HepG2 (cell line): Measurements from ENCODE around the gene DDR1. TPM values are rescaled to one million over a fixed set of nuclear protein-coding genes. Genes with fewer than 3 reads are reported as not detected.

ENCODE experiments used
- AGO1 ChIP-seq: fragments of 200-400 bp; formaldehyde crosslinking; IDR thresholded peaks from 2 replicates; pipeline ENCODE4 v1.6.1; 2017; ENCODE audit warnings: mild to moderate bottlenecking, low read depth, low read length, moderate library complexity; ENCODE audit not compliant: poor library complexity, severe bottlenecking
- BATF2 ChIP-seq: sonication (generic); formaldehyde crosslinking; IDR thresholded peaks from 2 replicates; pipeline ENCODE4 v1.8.0; 2022; ENCODE audit warnings: mild to moderate bottlenecking, missing genetic modification reagents, moderate library complexity
- CHD2 ChIP-seq: IDR thresholded peaks from 2 replicates; pipeline ENCODE4 v1.6.1; 2011; ENCODE audit warnings: low read depth, low read length, improper control_type of control experiment
- DPF2 ChIP-seq: sonication (generic); formaldehyde crosslinking; IDR thresholded peaks from 2 replicates; pipeline ENCODE4 v1.4.0; 2020; ENCODE audit warnings: mild to moderate bottlenecking, low read depth, missing genetic modification reagents, borderline replicate concordance
- ERF ChIP-seq: IDR thresholded peaks from 2 replicates; pipeline ENCODE4 v1.6.1; 2018; ENCODE audit warnings: missing biosample characterization, missing genetic modification reagents
- FOXK2 ChIP-seq: fragments of 450-650 bp; IDR thresholded peaks from 2 replicates; pipeline ENCODE4 v1.6.1; 2016
- GABPA ChIP-seq, 2 experiments: IDR thresholded peaks; 2 replicates each; pipeline ENCODE4 v1.6.1; 2011 to 2016; ENCODE audit warnings: low read depth in 2 of 2, low read length in 1 of 2, missing biosample characterization in 1 of 2, missing genetic modification characterization in 1 of 2
- HES4 ChIP-seq: sonication (generic); formaldehyde crosslinking; IDR thresholded peaks from 2 replicates; pipeline ENCODE4 v1.9.0; 2021; ENCODE audit warnings: mild to moderate bottlenecking, missing genetic modification reagents, borderline replicate concordance
- ISL2 ChIP-seq: sonication (generic); formaldehyde crosslinking; IDR thresholded peaks from 2 replicates; pipeline ENCODE4 v1.5.0; 2020; ENCODE audit warnings: missing genetic modification reagents
- KDM4B ChIP-seq: sonication (generic); formaldehyde crosslinking; IDR thresholded peaks from 2 replicates; pipeline ENCODE4 v1.4.0; 2020; ENCODE audit warnings: missing genetic modification reagents
- NFATC3 ChIP-seq: sonication (generic); formaldehyde crosslinking; IDR thresholded peaks from 2 replicates; pipeline ENCODE4 v1.5.1; 2020; ENCODE audit warnings: mild to moderate bottlenecking, missing genetic modification reagents
- PHF5A ChIP-seq: IDR thresholded peaks from one replicate; pipeline ENCODE4 v1.6.1; 2018; ENCODE audit warnings: low read depth, missing genetic modification reagents; ENCODE audit not compliant: unreplicated experiment
- SIN3A ChIP-seq: IDR thresholded peaks from 2 replicates; pipeline ENCODE4 v1.6.1; 2011; ENCODE audit warnings: low read depth, mild to moderate bottlenecking, control low read depth, low read length, borderline replicate concordance
- SMAD9 ChIP-seq: sonication (generic); formaldehyde crosslinking; IDR thresholded peaks from 2 replicates; pipeline ENCODE4 v1.5.1; 2020; ENCODE audit warnings: mild to moderate bottlenecking, missing genetic modification reagents
- SP2 ChIP-seq: sonication (generic); formaldehyde crosslinking; IDR thresholded peaks from 2 replicates; pipeline ENCODE4 v1.5.1; 2020; ENCODE audit warnings: mild to moderate bottlenecking, missing genetic modification reagents
- SP5 ChIP-seq: IDR thresholded peaks from 2 replicates; pipeline ENCODE4 v1.6.1; 2016; ENCODE audit warnings: low read depth, borderline replicate concordance
- ZGPAT ChIP-seq: IDR thresholded peaks from 2 replicates; pipeline ENCODE4 v1.6.1; 2016; ENCODE audit warnings: mild to moderate bottlenecking
- ZKSCAN1 ChIP-seq: fragments of 150-350 bp; IDR thresholded peaks from 2 replicates; pipeline ENCODE4 v1.6.1; 2014; ENCODE audit warnings: low read length
- ZNF296 ChIP-seq: sonication (generic); formaldehyde crosslinking; conservative IDR thresholded peaks from 2 replicates; pipeline ENCODE4 v1.5.0; 2020; ENCODE audit warnings: mild to moderate bottlenecking, missing genetic modification reagents
- ZNF607 ChIP-seq: sonication (generic); formaldehyde crosslinking; IDR thresholded peaks from 2 replicates; pipeline ENCODE4 v1.5.1; 2020; ENCODE audit warnings: missing genetic modification reagents, mild to moderate bottlenecking, borderline replicate concordance
- ZNF775 ChIP-seq: sonication (generic); formaldehyde crosslinking; IDR thresholded peaks from 2 replicates; pipeline ENCODE4 v1.4.0; 2020; ENCODE audit warnings: missing genetic modification reagents, mild to moderate bottlenecking, moderate library complexity, borderline replicate concordance
- polyA plus RNA-seq, 8 experiments: library from polyadenylated mRNA; depleted of rRNA in 3 of 8; stranded (reverse) in 7 of 8; unstranded in 1 of 8; fragments of >200 nt; fragmentation: Illumina TruSeq in 4 of 8; extraction: Trizol in 4 of 8; gene quantifications; 2 replicates each; pipeline versions ENCODE4 v1.2.1 to v1.2.3, GENCODE V29; 2011 to 2016; ENCODE audit warnings: low read depth in 4 of 8, missing spikeins in 1 of 8, mixed read lengths in 1 of 8; ENCODE audit not compliant: insufficient read depth in 1 of 8
- total RNA-seq, 5 experiments: library from RNA; depleted of rRNA; stranded (reverse); fragments of >200 nt; fragmentation: Illumina TruSeq; extraction: Trizol; gene quantifications; 2 replicates each; pipeline ENCODE4 v1.2.3, GENCODE V29; 2016; ENCODE audit warnings: low read depth in 1 of 5
- TF ChIP-seq, protein P1 (sequence below): sonication (generic); formaldehyde crosslinking; conservative IDR thresholded peaks from 2 replicates; pipeline ENCODE4 v1.4.0; 2020; ENCODE audit warnings: mild to moderate bottlenecking, missing genetic modification reagents, moderate library complexity
- TF ChIP-seq, protein P2 (sequence below): sonication (generic); formaldehyde crosslinking; IDR thresholded peaks from 2 replicates; pipeline ENCODE4 v1.5.0; 2020; ENCODE audit warnings: mild to moderate bottlenecking, missing genetic modification reagents

The DDR1 gene
- total and polyA plus RNA-seq, 2 of the 13 experiments (the other 11 are each of a cell fraction or from before 2014, with no cell fraction given), result 16.7 to 20.2 TPM

GRCh38 chr6:30885999-30886896, 1.9 kb downstream of the DDR1 start (continued):
- TF ChIP-seq KDM4B (CRISPR knock-in tag), result peak; percentile 57; the same call in 1 of the 2 replicates
- TF ChIP-seq AGO1, result no peak
- TF ChIP-seq BATF2 (CRISPR knock-in tag), result no peak
- TF ChIP-seq, protein P1, sequence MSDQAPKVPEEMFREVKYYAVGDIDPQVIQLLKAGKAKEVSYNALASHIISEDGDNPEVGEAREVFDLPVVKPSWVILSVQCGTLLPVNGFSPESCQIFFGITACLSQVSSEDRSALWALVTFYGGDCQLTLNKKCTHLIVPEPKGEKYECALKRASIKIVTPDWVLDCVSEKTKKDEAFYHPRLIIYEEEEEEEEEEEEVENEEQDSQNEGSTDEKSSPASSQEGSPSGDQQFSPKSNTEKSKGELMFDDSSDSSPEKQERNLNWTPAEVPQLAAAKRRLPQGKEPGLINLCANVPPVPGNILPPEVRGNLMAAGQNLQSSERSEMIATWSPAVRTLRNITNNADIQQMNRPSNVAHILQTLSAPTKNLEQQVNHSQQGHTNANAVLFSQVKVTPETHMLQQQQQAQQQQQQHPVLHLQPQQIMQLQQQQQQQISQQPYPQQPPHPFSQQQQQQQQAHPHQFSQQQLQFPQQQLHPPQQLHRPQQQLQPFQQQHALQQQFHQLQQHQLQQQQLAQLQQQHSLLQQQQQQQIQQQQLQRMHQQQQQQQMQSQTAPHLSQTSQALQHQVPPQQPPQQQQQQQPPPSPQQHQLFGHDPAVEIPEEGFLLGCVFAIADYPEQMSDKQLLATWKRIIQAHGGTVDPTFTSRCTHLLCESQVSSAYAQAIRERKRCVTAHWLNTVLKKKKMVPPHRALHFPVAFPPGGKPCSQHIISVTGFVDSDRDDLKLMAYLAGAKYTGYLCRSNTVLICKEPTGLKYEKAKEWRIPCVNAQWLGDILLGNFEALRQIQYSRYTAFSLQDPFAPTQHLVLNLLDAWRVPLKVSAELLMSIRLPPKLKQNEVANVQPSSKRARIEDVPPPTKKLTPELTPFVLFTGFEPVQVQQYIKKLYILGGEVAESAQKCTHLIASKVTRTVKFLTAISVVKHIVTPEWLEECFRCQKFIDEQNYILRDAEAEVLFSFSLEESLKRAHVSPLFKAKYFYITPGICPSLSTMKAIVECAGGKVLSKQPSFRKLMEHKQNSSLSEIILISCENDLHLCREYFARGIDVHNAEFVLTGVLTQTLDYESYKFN (CRISPR knock-in tag), result peak; percentile 49
- TF ChIP-seq HES4, result 0 out of 2 replicates have a peak, but pooled peaks have one; percentile 25
- peak; percentile 66; the same call in 1 of the 2 replicates for TF ChIP-seq SIN3A
- TF ChIP-seq, protein P2, sequence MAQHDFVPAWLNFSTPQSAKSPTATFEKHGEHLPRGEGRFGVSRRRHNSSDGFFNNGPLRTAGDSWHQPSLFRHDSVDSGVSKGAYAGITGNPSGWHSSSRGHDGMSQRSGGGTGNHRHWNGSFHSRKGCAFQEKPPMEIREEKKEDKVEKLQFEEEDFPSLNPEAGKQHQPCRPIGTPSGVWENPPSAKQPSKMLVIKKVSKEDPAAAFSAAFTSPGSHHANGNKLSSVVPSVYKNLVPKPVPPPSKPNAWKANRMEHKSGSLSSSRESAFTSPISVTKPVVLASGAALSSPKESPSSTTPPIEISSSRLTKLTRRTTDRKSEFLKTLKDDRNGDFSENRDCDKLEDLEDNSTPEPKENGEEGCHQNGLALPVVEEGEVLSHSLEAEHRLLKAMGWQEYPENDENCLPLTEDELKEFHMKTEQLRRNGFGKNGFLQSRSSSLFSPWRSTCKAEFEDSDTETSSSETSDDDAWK (CRISPR knock-in tag), result no peak
- no peak for TF ChIP-seq CHD2
- 0 out of 2 replicates have a peak, but pooled peaks have one; percentile 16 for TF ChIP-seq SP5 (CRISPR knock-in tag)
- no peak for TF ChIP-seq ERF (CRISPR knock-in tag)
- no peak for TF ChIP-seq ZNF607 (CRISPR knock-in tag)
- no peak for TF ChIP-seq PHF5A (CRISPR knock-in tag)
- no peak for TF ChIP-seq ZNF296 (CRISPR knock-in tag)
- TF ChIP-seq ZNF775, result no peak
- no peak for TF ChIP-seq GABPA (IDR thresholded peaks at IDR 0.05; ENCODE audit: low read depth, low read length)
- no peak for TF ChIP-seq GABPA (CRISPR knock-in tag; IDR thresholded peaks at IDR 0.05; ENCODE audit: low read depth)
- no peak for TF ChIP-seq NFATC3
- TF ChIP-seq DPF2 (CRISPR knock-in tag), result no peak
- 0 out of 2 replicates have a peak, but pooled peaks have one; percentile 20 for TF ChIP-seq ISL2 (CRISPR knock-in tag)
- TF ChIP-seq ZKSCAN1, result no peak
- peak; percentile 53; the same call in 1 of the 2 replicates for TF ChIP-seq SMAD9 (CRISPR knock-in tag)
- peak; percentile 67 for TF ChIP-seq ZGPAT
- no peak for TF ChIP-seq FOXK2
- TF ChIP-seq SP2 (CRISPR knock-in tag), result no peak
